ENCODE data around the gene RBBP5. TPM values are rescaled to one million over a fixed set of nuclear protein-coding genes. Genes with fewer than 3 reads are reported as not detected.

Gene RBBP5
- polyA plus RNA-seq, 1 donor from 2014 or later = 24.2 TPM

GRCh38 chr1:205133287-205133686 lies 11.5 kb upstream of the RBBP5 start:
- TF ChIP-seq EZH2 (IDR thresholded peaks at IDR 0.05; ENCODE audit: borderline replicate concordance, insufficient read depth, low read length, poor library complexity, severe bottlenecking) = no peak
- no peak for TF ChIP-seq MXI1 (conservative IDR thresholded peaks at IDR 0.05; ENCODE audit: poor library complexity, severe bottlenecking)
- no peak for TF ChIP-seq SMC3 (conservative IDR thresholded peaks at IDR 0.05; ENCODE audit: poor library complexity)
- no peak for TF ChIP-seq REST (IDR thresholded peaks at IDR 0.05; ENCODE audit: borderline replicate concordance)
- no peak for TF ChIP-seq TAF1 (IDR thresholded peaks at IDR 0.05; ENCODE audit: low read depth)
- TF ChIP-seq RAD21 (conservative IDR thresholded peaks at IDR 0.05) = no peak
- TF ChIP-seq EP300 (conservative IDR thresholded peaks at IDR 0.05; ENCODE audit: poor library complexity, severe bottlenecking) = no peak
- TF ChIP-seq CTCF (IDR thresholded peaks at IDR 0.05; ENCODE audit: poor library complexity, severe bottlenecking) = no peak
- TF ChIP-seq POLR2AphosphoS5 (IDR thresholded peaks at IDR 0.05) = no peak
- no peak overlapping the region for H3K27ac ChIP-seq (ENCODE audit: low read length)
- no peaks in the 10 kb centered on the region for H3K36me3 ChIP-seq (ENCODE audit: insufficient read depth, low read length)
- H3K9me2 ChIP-seq (ENCODE audit: insufficient read depth, low read length) = no peaks in the 10 kb centered on the region
- no peaks in the 10 kb centered on the region for H3K9me3 ChIP-seq (ENCODE audit: low read length)
- H3K79me2 ChIP-seq (replicated peaks; ENCODE audit: insufficient read depth, low read length) = no peaks in the 10 kb centered on the region
- H3K4me3 ChIP-seq (ENCODE audit: low read length) = no peak overlapping the region
- no peaks in the 10 kb centered on the region for H3F3A ChIP-seq (ENCODE audit: insufficient read depth, low read length, poor library complexity, severe bottlenecking)
- no peak overlapping the region for H3K4me2 ChIP-seq (ENCODE audit: low read length)
- H3K27me3 ChIP-seq (ENCODE audit: insufficient read depth, low read depth, low read length) = no peaks in the 10 kb centered on the region
- no peaks in the 10 kb centered on the region for H4K20me1 ChIP-seq (ENCODE audit: insufficient read depth)
- no peak overlapping the region for H2AFZ ChIP-seq (ENCODE audit: low read depth, low read length)
- no peak overlapping the region for H3K9ac ChIP-seq (ENCODE audit: low read length)

GRCh38 chr1:205129447-205130029 lies 7.8 kb upstream of the RBBP5 start:
- no peak overlapping the region for H2AFZ ChIP-seq (ENCODE audit: low read depth, low read length)
- no peaks in the 10 kb centered on the region for H3K9me3 ChIP-seq (ENCODE audit: low read length)
- H3K79me2 ChIP-seq (replicated peaks; ENCODE audit: insufficient read depth, low read length) = no peaks in the 10 kb centered on the region
- no peak overlapping the region for H3K4me3 ChIP-seq (ENCODE audit: low read length)
- no peaks in the 10 kb centered on the region for H3F3A ChIP-seq (ENCODE audit: insufficient read depth, low read length, poor library complexity, severe bottlenecking)
- H3K27ac ChIP-seq (ENCODE audit: low read length) = no peak overlapping the region
- TF ChIP-seq REST (IDR thresholded peaks at IDR 0.05; ENCODE audit: borderline replicate concordance) = no peak
- no peak for TF ChIP-seq POLR2AphosphoS5 (IDR thresholded peaks at IDR 0.05)
- TF ChIP-seq EP300 (conservative IDR thresholded peaks at IDR 0.05; ENCODE audit: poor library complexity, severe bottlenecking) = no peak
- no peak for TF ChIP-seq RAD21 (conservative IDR thresholded peaks at IDR 0.05)
- no peak for TF ChIP-seq TAF1 (IDR thresholded peaks at IDR 0.05; ENCODE audit: low read depth)
- TF ChIP-seq MXI1 (conservative IDR thresholded peaks at IDR 0.05; ENCODE audit: poor library complexity, severe bottlenecking) = no peak
- TF ChIP-seq EZH2 (IDR thresholded peaks at IDR 0.05; ENCODE audit: borderline replicate concordance, insufficient read depth, low read length, poor library complexity, severe bottlenecking) = no peak
- no peak for TF ChIP-seq CTCF (IDR thresholded peaks at IDR 0.05; ENCODE audit: poor library complexity, severe bottlenecking)
- TF ChIP-seq SMC3 (conservative IDR thresholded peaks at IDR 0.05; ENCODE audit: poor library complexity) = no peak
- no peaks in the 10 kb centered on the region for H3K27me3 ChIP-seq (ENCODE audit: insufficient read depth, low read depth, low read length)
- no peaks in the 10 kb centered on the region for H3K36me3 ChIP-seq (ENCODE audit: insufficient read depth, low read length)
- H4K20me1 ChIP-seq (ENCODE audit: insufficient read depth) = no peaks in the 10 kb centered on the region
- no peak overlapping the region for H3K9ac ChIP-seq (ENCODE audit: low read length)
- H3K9me2 ChIP-seq (ENCODE audit: insufficient read depth, low read length) = no peaks in the 10 kb centered on the region
- H3K4me2 ChIP-seq (ENCODE audit: low read length) = no peak overlapping the region

Data from neural cell (in vitro differentiated cells).